Mesenchymal stem cell (in vitro differentiated cells and primary cell): ENCODE measurements around the gene RGS14.

Experiments
- DNase-seq: peaks from one replicate; pipeline ENCODE4 v3.0.0-alpha.2; 2013
- H2AFZ ChIP-seq: one replicate; pipeline ENCODE4 v1.6.1; 2013; ENCODE audit warnings: low read depth, mild to moderate bottlenecking, control low read depth, inconsistent platforms, low read length, moderate library complexity
- H2AK5ac ChIP-seq: 2 replicates; pipeline ENCODE4 v1.6.1; 2013; ENCODE audit warnings: low read length, moderate library complexity, mild to moderate bottlenecking, inconsistent platforms; ENCODE audit not compliant: severe bottlenecking
- H2BK120ac ChIP-seq: one replicate; pipeline ENCODE4 v1.6.1; 2013; ENCODE audit warnings: low read depth, mild to moderate bottlenecking, inconsistent platforms, low read length, moderate library complexity
- H2BK12ac ChIP-seq, 2 experiments: one replicate each; pipeline ENCODE4 v1.6.1; 2013; ENCODE audit warnings: inconsistent platforms in 2 of 2, low read length in 2 of 2, mild to moderate bottlenecking in 2 of 2, moderate library complexity in 2 of 2, control low read depth in 1 of 2
- H2BK15ac ChIP-seq: one replicate; pipeline ENCODE4 v1.6.1; 2013; ENCODE audit warnings: mild to moderate bottlenecking, low read depth, inconsistent platforms; ENCODE audit not compliant: poor library complexity, severe bottlenecking
- H2BK5ac ChIP-seq: 2 replicates; pipeline ENCODE4 v1.6.1; 2013; ENCODE audit warnings: low read depth, mild to moderate bottlenecking, low read length, control low read depth, inconsistent platforms; ENCODE audit not compliant: poor library complexity, severe bottlenecking
- H3K14ac ChIP-seq, 2 experiments: one replicate each; pipeline ENCODE4 v1.6.1; 2013; ENCODE audit warnings: inconsistent platforms in 2 of 2, low read length in 2 of 2, control low read depth in 1 of 2, mild to moderate bottlenecking in 1 of 2, moderate library complexity in 1 of 2
- H3K18ac ChIP-seq, 2 experiments: one replicate each; pipeline ENCODE4 v1.6.1; 2013; ENCODE audit warnings: inconsistent platforms in 2 of 2, low read length in 2 of 2, control low read depth in 1 of 2, low read depth in 1 of 2, mild to moderate bottlenecking in 1 of 2
- H3K23ac ChIP-seq, 2 experiments: one replicate each; pipeline ENCODE4 v1.6.1; 2013; ENCODE audit warnings: inconsistent platforms in 2 of 2, low read length in 2 of 2, mild to moderate bottlenecking in 2 of 2, moderate library complexity in 2 of 2, control low read depth in 1 of 2
- H3K27ac ChIP-seq: 2 replicates; pipeline ENCODE4 v1.5.1; 2013; ENCODE audit warnings: mild to moderate bottlenecking, moderate library complexity, low read length, control low read depth, inconsistent platforms; ENCODE audit not compliant: poor library complexity, severe bottlenecking
- H3K27me3 ChIP-seq, 2 experiments: 2 replicates each; pipeline versions ENCODE4 v1.6.1 to v1.7.0; 2013; ENCODE audit warnings: low read length in 2 of 2, mild to moderate bottlenecking in 2 of 2, moderate library complexity in 2 of 2, control low read depth in 1 of 2, inconsistent platforms in 1 of 2; ENCODE audit not compliant: control insufficient read depth in 1 of 2, insufficient read depth in 1 of 2
- H3K36me3 ChIP-seq, 2 experiments: 2 replicates each; pipeline versions ENCODE4 v1.6.1 to v1.7.0; 2013; ENCODE audit warnings: low read length in 2 of 2, control low read depth in 1 of 2, inconsistent platforms in 1 of 2, low read depth in 1 of 2, mild to moderate bottlenecking in 1 of 2; ENCODE audit not compliant: insufficient read depth in 2 of 2, control insufficient read depth in 1 of 2
- H3K4ac ChIP-seq, 2 experiments: one replicate each; pipeline ENCODE4 v1.6.1; 2013; ENCODE audit warnings: inconsistent platforms in 2 of 2, low read length in 2 of 2, mild to moderate bottlenecking in 2 of 2, moderate library complexity in 2 of 2, control low read depth in 1 of 2, low read depth in 1 of 2
- H3K4me1 ChIP-seq: 2 replicates; pipeline ENCODE4 v1.6.1; 2013; ENCODE audit warnings: low read depth, low read length, control low read depth; ENCODE audit not compliant: control insufficient read depth, insufficient read depth
- H3K4me2 ChIP-seq: 2 replicates; pipeline ENCODE4 v1.6.1; 2013; ENCODE audit warnings: low read length, mild to moderate bottlenecking, inconsistent platforms; ENCODE audit not compliant: poor library complexity, severe bottlenecking
- H3K4me3 ChIP-seq, 2 experiments: 2 replicates each; pipeline versions ENCODE4 v1.5.1 to v1.7.0; 2013; ENCODE audit warnings: low read length in 2 of 2, mild to moderate bottlenecking in 2 of 2, control low read depth in 1 of 2, low read depth in 1 of 2; ENCODE audit not compliant: insufficient read depth in 1 of 2
- H3K79me1 ChIP-seq: replicated peaks from 2 replicates; pipeline ENCODE4 v1.6.1; 2013; ENCODE audit warnings: mild to moderate bottlenecking, control low read depth, low read length, inconsistent platforms; ENCODE audit not compliant: poor library complexity, severe bottlenecking
- H3K9ac ChIP-seq: 2 replicates; pipeline ENCODE4 v1.7.0; 2013; ENCODE audit warnings: mild to moderate bottlenecking, low read length, moderate library complexity
- H3K9me3 ChIP-seq: 2 replicates; pipeline ENCODE4 v1.7.0; 2013; ENCODE audit warnings: mild to moderate bottlenecking, low read length; ENCODE audit not compliant: control insufficient read depth
- H4K8ac ChIP-seq: one replicate; pipeline ENCODE4 v1.6.1; 2013; ENCODE audit warnings: inconsistent platforms, mild to moderate bottlenecking, low read length, moderate library complexity
- H4K91ac ChIP-seq: one replicate; pipeline ENCODE4 v1.6.1; 2013; ENCODE audit warnings: mild to moderate bottlenecking, low read length, inconsistent platforms
- WGBS: methylation state at CpG from one replicate; pipeline ENCODE4 v1.1.7; 2013; ENCODE audit warnings: mixed read lengths; 5-methylcytosine and 5-hydroxymethylcytosine counted together

The RGS14 gene

GRCh38 chr5:177388521-177389052 is 30.9 kb downstream of the RGS14 start:
- no peak overlapping the region for H2BK120ac ChIP-seq
- peaks cover 22% of the 10 kb centered on the region for H3K4me1 ChIP-seq
- H3K18ac ChIP-seq: no peak overlapping the region
- peak overlapping the region in 1 of 2 experiments; percentile 66 for H2BK12ac ChIP-seq
- H3K14ac ChIP-seq: no peak overlapping the region
- H3K4me2 ChIP-seq: no peak overlapping the region
- H3K9me3 ChIP-seq: no peaks in the 10 kb centered on the region
- H4K91ac ChIP-seq: no peak overlapping the region
- peak overlapping the region; percentile 50 for H2AK5ac ChIP-seq
- no peak overlapping the region for H3K4me3 ChIP-seq
- H3K9ac ChIP-seq: peak overlapping the region; percentile 1
- no peak overlapping the region for H3K4ac ChIP-seq
- H4K8ac ChIP-seq: no peak overlapping the region
- WGBS: 92% methylated on average over 10 of the region's 10 CpGs
- DNase-seq: no peak
- H2BK15ac ChIP-seq: no peak overlapping the region
- H3K27ac ChIP-seq: no peak overlapping the region
- no peaks in the 10 kb centered on the region for H3K36me3 ChIP-seq
- no peak overlapping the region for H3K23ac ChIP-seq
- H2BK5ac ChIP-seq: no peak overlapping the region
- H3K79me1 ChIP-seq: no peaks in the 10 kb centered on the region
- no peak overlapping the region for H2AFZ ChIP-seq
- H3K27me3 ChIP-seq: peaks cover 10 to 44% of the 10 kb centered on the region in 2 experiments

DNA sequence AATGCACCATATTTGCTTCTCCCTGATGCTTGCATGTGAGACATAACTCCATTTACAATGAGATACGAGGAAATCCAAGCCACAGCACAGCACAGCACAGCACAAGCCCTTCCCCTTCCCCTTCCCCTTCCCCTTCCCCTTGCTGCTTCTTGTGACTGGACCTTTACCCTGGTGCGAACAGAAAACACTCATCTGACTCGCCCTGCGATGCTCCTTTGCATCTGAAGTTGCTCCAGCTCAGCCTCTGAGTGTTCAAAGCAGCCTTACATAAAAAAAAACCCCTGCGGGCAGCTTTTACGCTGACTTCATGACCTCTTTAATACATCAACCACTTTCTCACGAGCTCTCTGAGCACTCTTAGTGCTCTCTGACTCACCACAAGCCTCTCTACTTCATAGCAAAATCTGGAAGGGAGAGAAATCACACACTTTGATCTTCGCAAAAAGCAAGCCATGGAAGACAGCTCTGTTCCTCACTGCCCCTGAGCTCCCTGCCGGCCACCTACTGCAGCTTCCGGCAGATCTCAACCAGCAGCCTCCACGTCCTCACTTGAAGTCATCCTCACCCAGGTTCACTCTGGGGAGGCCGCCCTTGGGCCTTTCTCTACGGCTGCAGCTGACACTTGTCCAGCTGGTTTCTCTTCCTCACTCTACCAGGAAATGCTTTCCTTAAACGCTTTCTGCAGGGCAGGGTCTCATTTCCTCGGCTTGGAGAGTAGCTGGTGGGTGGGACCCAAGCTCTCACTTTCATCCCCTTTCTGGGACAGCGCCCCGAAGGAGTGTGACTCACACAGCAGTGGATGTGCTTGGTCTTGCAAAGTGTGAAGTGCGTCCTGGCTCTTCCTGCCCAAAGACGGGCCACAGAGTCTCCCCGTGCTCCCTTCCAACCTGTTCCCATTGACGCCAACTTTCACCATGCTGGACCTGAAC is 31.8 kb downstream of the RGS14 start:
- H2AK5ac ChIP-seq: no peak overlapping the region
- WGBS: 12% methylated on average over 20 of the region's 21 CpGs
- peak overlapping the region in 1 of 2 experiments; percentile 5 for H3K18ac ChIP-seq
- peak overlapping the region in 1 of 2 experiments; percentile 66 for H2BK12ac ChIP-seq
- peaks cover 6 to 42% of the 10 kb centered on the region in 2 experiments for H3K27me3 ChIP-seq
- no peak overlapping the region for H2BK15ac ChIP-seq
- peak overlapping the region; percentile 37 for H3K9ac ChIP-seq
- peaks cover 22% of the 10 kb centered on the region for H3K4me1 ChIP-seq
- peak; percentile 98 for DNase-seq
- no peak overlapping the region for H2AFZ ChIP-seq
- peak overlapping the region; percentile 56 for H3K27ac ChIP-seq
- no peak overlapping the region for H4K8ac ChIP-seq
- H3K4me3 ChIP-seq: peak overlapping the region in 1 of 2 experiments; percentile 57
- H3K9me3 ChIP-seq: no peaks in the 10 kb centered on the region
- H3K4ac ChIP-seq: no peak overlapping the region
- H2BK120ac ChIP-seq: no peak overlapping the region
- H4K91ac ChIP-seq: no peak overlapping the region
- peak overlapping the region; percentile 40 for H3K4me2 ChIP-seq
- no peaks in the 10 kb centered on the region for H3K79me1 ChIP-seq
- H2BK5ac ChIP-seq: no peak overlapping the region
- H3K14ac ChIP-seq: peak overlapping the region in 1 of 2 experiments; percentile 29
- H3K36me3 ChIP-seq: no peaks in the 10 kb centered on the region
- H3K23ac ChIP-seq: no peak overlapping the region

- Histone ChIP-seq H2BK12ac (peak overlapping the region in 1 of 2 experiments; percentile 1), H3K9me3 (no peaks in the 10 kb centered on the region), H3K18ac (peak overlapping the region in 1 of 2 experiments; percentile 5), H4K91ac (no peak overlapping the region), H2AK5ac (peak overlapping the region; percentile 69), H3K36me3 (no peaks in the 10 kb centered on the region), H2BK15ac (no peak overlapping the region), H4K8ac (no peak overlapping the region), H3K27me3 (peaks cover under 1 to 38% of the 10 kb centered on the region in 2 experiments), H3K4me1 (peaks cover 22% of the 10 kb centered on the region), H3K23ac (no peak overlapping the region), H2AFZ (no peak overlapping the region), H3K4me2 (no peak overlapping the region), H3K14ac (peak overlapping the region in 1 of 2 experiments; percentile 9), H3K27ac (no peak overlapping the region), H3K4ac (peak overlapping the region in 1 of 2 experiments; percentile 47), H3K4me3 (peak overlapping the region in 1 of 2 experiments; percentile 57), H2BK5ac (no peak overlapping the region), H3K9ac (peak overlapping the region; percentile 37), H3K79me1 (no peaks in the 10 kb centered on the region), H2BK120ac (no peak overlapping the region)
- peak; percentile 86 for DNase-seq
- 36% methylated on average over 13 of the region's 13 CpGs for WGBS
These were observed 32.9 kb downstream of the RGS14 start for GRCh38 chr5:177390363-177391300.
